NCI-H2196 (cell line): ENCODE results near the gene RMND5B.
"Not testable (repeated sequence)": the region's sequence is repeated elsewhere in the genome, so short reads cannot be mapped to it uniquely, and the experiment has no call there.

ENCODE experiments used
- DNase-seq: peaks from one replicate; lab custom pipeline; 2025; ENCODE audit not compliant: unreplicated experiment; lab: John Stamatoyannopoulos, UW

The RMND5B gene

GRCh38 chr5:178113841-178114324, 16.9 kb upstream of the RMND5B start:
- no peak for DNase-seq

GRCh38 chr5:178114325-178115135, 16.3 kb upstream of the RMND5B start:
- DNase-seq, result no peak

DNA sequence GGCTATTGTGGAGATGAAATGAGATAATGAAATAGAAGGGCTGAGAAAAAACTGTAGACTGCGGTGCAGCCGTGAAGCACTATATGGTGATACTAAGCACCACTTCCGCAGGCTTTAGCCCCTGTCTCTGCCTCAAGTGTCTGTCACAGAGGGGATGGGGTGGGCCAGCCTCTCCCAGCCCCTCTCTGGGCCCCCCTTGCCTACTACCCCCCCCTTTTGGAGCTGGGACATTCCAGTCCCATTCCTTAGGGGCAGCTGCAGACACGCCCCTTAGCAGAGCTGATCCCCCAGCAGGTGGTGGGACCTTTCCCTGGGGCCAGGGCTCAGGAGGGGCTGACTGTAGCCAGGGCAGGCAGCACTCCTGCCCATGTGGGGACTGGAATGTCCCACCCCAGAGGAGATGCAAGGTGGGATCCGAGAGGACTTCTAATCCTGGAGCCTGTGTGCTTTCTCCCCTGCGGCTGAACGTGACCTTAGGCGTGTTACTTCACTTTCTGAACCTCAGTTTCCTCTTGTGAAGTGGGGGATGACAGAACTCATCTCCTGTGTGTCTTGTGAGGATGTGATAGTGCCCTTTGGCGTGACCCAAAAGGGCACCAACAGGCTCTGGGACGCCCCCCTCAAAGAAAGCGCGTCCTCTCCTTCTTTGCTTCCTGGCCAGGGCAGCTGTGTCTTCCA, 15.5 kb upstream of the RMND5B start:
- no peak for DNase-seq

GRCh38 chr5:178115814-178116142, 15.0 kb upstream of the RMND5B start:
- DNase-seq, result no peak

DNA sequence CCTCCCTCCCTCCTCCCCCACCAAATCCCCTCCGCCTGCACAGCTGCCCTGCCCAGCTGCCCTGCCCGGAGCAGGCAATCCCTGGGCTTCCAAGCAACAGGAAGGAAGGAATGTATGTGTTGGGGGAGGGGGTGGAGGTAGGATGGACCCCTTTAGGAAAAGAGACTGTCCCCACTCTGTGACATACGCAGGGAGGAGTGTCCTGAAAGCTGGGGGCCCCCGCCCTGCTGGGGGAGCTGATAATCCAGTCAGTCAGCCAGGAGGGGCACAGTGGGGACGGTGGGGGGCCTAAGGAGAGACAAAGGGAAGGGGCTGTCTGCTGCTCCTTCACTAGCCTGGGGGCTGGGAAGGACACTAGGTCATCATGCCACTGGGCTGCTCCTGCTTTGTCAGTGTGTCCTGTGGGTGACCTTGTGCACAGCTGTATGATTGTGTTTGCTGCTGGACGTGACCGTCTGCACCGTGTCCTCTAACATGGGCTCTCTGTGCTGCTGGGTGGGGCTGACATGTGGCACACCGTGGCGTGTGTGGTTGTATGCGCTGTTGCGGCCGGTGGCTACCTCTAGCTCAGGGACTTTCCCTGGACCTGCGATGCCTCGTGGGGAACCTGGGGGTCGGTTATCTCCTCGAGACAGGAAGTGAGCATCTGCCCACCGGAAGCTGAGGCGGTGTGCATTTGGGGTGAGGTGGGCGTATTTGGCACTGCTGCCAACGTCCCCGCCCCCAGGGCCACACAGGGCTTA, 14.5 kb upstream of the RMND5B start:
- no peak for DNase-seq

- no peak for DNase-seq
Observed at GRCh38 chr5:178117923-178118701, 12.7 kb upstream of the RMND5B start.

GRCh38 chr5:178119915-178120606, 10.8 kb upstream of the RMND5B start:
- no peak for DNase-seq

DNA sequence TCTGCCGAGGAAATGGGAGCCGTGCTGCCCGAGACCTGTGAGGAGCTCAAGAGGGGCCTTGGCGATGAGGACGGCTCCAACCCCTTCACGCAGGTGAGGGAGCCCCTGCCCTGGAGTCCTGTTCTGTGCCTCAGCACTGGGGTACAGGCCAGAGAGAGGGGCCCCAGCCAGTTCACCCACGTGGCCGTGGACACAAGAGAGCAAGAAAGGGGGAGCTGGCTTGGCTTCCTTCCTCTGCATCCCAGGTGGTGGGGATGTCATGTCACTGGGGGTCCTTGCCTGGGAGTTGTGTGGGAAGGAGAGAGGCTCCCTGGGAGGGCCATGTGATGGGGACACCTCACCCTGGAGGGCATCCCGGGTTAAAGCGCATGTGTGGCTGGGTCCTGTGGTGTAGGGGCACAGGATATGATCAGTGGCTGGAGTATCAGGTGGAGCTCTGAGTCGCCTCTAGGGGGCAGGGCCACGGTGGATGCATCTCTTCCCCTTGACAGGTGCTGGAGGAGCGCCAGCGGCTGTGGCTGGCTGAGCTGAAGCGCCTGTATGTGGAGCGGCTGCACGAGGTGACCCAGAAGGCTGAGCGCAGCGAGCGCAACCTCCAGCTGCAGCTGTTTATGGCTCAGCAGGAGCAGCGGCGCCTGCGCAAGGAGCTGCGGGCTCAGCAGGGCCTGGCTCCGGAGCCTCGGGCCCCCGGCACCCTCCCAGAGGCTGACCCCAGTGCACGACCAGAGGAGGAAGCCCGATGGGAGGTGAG, 10.0 kb upstream of the RMND5B start:
- DNase-seq, result peak; percentile 97

DNA sequence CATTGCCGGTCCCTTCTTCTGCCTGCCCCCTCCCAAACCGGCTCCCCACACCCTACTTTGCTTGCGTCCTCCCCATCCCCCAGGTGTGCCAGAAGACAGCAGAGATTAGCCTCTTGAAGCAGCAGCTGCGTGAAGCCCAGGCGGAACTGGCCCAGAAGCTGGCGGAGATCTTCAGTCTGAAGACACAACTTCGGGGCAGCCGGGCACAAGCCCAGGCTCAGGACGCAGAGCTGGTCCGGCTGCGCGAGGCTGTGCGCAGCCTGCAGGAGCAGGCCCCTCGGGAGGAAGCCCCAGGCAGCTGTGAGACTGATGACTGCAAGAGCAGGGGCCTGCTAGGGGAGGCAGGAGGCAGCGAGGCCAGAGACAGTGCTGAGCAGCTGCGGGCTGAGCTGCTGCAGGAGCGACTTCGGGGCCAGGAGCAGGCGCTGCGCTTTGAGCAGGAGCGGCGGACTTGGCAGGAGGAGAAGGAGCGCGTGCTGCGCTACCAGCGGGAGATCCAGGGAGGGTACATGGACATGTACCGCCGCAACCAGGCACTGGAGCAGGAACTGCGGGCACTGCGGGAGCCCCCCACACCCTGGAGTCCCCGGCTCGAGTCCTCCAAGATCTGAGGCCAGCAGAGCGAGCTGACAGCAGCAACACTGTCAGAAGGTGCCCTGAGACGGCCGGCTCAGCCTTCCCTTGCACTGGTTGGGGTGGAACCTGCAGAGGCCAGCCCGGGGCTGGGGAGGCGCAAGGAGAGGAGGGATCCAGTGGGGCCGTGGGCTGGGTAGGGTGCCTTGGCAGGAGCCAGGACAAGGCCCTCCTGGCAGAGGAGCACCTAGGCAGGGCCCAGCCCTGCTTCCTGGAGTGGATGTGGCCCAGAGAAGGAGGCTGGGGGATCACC, 9.2 kb upstream of the RMND5B start:
- DNase-seq, result no peak

- no peak for DNase-seq
Observed at GRCh38 chr5:178122346-178122745, 8.5 kb upstream of the RMND5B start.

GRCh38 chr5:178123094-178123965, 7.5 kb upstream of the RMND5B start:
- DNase-seq, result peak; percentile 29

- peak; percentile 31 for DNase-seq
Observed at GRCh38 chr5:178123966-178124925, 6.6 kb upstream of the RMND5B start.

GRCh38 chr5:178125253-178125906, 5.4 kb upstream of the RMND5B start:
- no peak for DNase-seq

DNA sequence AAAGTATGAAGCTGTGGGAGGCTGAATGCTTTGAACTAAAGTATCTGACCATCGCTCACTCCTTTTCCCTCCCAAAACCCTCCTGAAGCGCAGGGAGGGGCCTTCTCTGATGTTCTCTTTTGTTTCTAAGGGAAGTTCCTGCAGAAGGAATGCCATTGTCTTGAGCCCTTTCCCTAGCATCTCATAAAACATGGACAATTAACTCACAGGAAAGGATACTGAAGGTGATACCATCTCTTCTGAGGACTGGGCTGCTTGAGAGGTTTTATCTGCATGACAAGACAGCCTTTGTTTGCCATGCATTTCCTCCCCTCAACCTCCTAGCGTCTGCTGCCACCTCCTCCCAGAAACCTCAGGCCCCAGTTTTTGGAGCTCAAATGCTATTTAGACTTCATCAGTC, 4.3 kb upstream of the RMND5B start:
- no peak for DNase-seq

GRCh38 chr5:178127300-178128009, 3.4 kb upstream of the RMND5B start:
- not testable (repeated sequence) for DNase-seq
